HepG2 (cell line): Measurements from ENCODE around the gene PLCG1. TPM values are rescaled to one million over a fixed set of nuclear protein-coding genes. Genes with fewer than 3 reads are reported as not detected.

Experiments used
- EED ChIP-seq: sonication (generic); formaldehyde crosslinking; IDR thresholded peaks from 2 replicates; pipeline ENCODE4 v1.5.0; 2020; ENCODE audit warnings: mild to moderate bottlenecking, missing genetic modification reagents
- HCFC1 ChIP-seq: fragments of 150-350 bp; IDR thresholded peaks from 2 replicates; pipeline ENCODE4 v1.6.1; 2014; ENCODE audit warnings: low read depth, low read length
- ZNF574 ChIP-seq: sonication (generic); formaldehyde crosslinking; IDR thresholded peaks from 2 replicates; pipeline ENCODE4 v1.4.0; 2020; ENCODE audit warnings: missing genetic modification reagents
- polyA plus RNA-seq, 8 experiments: library from polyadenylated mRNA; depleted of rRNA in 3 of 8; stranded (reverse) in 7 of 8; unstranded in 1 of 8; fragments of >200 nt; fragmentation: Illumina TruSeq in 4 of 8; extraction: Trizol in 4 of 8; gene quantifications; 2 replicates each; pipeline versions ENCODE4 v1.2.1 to v1.2.3, GENCODE V29; 2011 to 2016; ENCODE audit warnings: low read depth in 4 of 8, missing spikeins in 1 of 8, mixed read lengths in 1 of 8; ENCODE audit not compliant: insufficient read depth in 1 of 8
- total RNA-seq, 5 experiments: library from RNA; depleted of rRNA; stranded (reverse); fragments of >200 nt; fragmentation: Illumina TruSeq; extraction: Trizol; gene quantifications; 2 replicates each; pipeline ENCODE4 v1.2.3, GENCODE V29; 2016; ENCODE audit warnings: low read depth in 1 of 5
- TF ChIP-seq, protein P1 (sequence below): sonication (generic); formaldehyde crosslinking; IDR thresholded peaks from 2 replicates; pipeline ENCODE4; 2020; ENCODE audit warnings: missing genetic modification reagents, mild to moderate bottlenecking, borderline replicate concordance
- TF ChIP-seq, protein P2 (sequence below): sonication (generic); formaldehyde crosslinking; IDR thresholded peaks from 2 replicates; pipeline ENCODE4 v1.5.0; 2020; ENCODE audit warnings: mild to moderate bottlenecking, missing genetic modification reagents
- TF ChIP-seq, protein P3 (sequence below): sonication (generic); formaldehyde crosslinking; IDR thresholded peaks from 2 replicates; pipeline ENCODE4 v1.4.0; 2020; ENCODE audit warnings: missing genetic modification reagents, mild to moderate bottlenecking, borderline replicate concordance
- TF ChIP-seq, protein P4 (sequence below): sonication (generic); formaldehyde crosslinking; conservative IDR thresholded peaks from 2 replicates; pipeline ENCODE4 v1.5.0; 2020; ENCODE audit warnings: missing genetic modification reagents

PLCG1 gene
- total and polyA plus RNA-seq, 2 of the 13 experiments (the other 11 are each of a cell fraction or from before 2014, with no cell fraction given): 85.3 to 158 TPM

GRCh38 chr20:41123631-41124030 lies 13.7 kb upstream of the PLCG1 start (continued):
- TF ChIP-seq, protein P1, sequence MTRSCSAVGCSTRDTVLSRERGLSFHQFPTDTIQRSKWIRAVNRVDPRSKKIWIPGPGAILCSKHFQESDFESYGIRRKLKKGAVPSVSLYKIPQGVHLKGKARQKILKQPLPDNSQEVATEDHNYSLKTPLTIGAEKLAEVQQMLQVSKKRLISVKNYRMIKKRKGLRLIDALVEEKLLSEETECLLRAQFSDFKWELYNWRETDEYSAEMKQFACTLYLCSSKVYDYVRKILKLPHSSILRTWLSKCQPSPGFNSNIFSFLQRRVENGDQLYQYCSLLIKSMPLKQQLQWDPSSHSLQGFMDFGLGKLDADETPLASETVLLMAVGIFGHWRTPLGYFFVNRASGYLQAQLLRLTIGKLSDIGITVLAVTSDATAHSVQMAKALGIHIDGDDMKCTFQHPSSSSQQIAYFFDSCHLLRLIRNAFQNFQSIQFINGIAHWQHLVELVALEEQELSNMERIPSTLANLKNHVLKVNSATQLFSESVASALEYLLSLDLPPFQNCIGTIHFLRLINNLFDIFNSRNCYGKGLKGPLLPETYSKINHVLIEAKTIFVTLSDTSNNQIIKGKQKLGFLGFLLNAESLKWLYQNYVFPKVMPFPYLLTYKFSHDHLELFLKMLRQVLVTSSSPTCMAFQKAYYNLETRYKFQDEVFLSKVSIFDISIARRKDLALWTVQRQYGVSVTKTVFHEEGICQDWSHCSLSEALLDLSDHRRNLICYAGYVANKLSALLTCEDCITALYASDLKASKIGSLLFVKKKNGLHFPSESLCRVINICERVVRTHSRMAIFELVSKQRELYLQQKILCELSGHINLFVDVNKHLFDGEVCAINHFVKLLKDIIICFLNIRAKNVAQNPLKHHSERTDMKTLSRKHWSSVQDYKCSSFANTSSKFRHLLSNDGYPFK: no peak
- TF ChIP-seq EED (CRISPR knock-in tag) (no peak), HCFC1 (no peak), ZNF574 (CRISPR knock-in tag) (no peak)
- TF ChIP-seq, protein P2, sequence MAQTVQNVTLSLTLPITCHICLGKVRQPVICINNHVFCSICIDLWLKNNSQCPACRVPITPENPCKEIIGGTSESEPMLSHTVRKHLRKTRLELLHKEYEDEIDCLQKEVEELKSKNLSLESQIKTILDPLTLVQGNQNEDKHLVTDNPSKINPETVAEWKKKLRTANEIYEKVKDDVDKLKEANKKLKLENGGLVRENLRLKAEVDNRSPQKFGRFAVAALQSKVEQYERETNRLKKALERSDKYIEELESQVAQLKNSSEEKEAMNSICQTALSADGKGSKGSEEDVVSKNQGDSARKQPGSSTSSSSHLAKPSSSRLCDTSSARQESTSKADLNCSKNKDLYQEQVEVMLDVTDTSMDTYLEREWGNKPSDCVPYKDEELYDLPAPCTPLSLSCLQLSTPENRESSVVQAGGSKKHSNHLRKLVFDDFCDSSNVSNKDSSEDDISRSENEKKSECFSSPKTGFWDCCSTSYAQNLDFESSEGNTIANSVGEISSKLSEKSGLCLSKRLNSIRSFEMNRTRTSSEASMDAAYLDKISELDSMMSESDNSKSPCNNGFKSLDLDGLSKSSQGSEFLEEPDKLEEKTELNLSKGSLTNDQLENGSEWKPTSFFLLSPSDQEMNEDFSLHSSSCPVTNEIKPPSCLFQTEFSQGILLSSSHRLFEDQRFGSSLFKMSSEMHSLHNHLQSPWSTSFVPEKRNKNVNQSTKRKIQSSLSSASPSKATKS (CRISPR knock-in tag): no peak
- TF ChIP-seq, protein P3, sequence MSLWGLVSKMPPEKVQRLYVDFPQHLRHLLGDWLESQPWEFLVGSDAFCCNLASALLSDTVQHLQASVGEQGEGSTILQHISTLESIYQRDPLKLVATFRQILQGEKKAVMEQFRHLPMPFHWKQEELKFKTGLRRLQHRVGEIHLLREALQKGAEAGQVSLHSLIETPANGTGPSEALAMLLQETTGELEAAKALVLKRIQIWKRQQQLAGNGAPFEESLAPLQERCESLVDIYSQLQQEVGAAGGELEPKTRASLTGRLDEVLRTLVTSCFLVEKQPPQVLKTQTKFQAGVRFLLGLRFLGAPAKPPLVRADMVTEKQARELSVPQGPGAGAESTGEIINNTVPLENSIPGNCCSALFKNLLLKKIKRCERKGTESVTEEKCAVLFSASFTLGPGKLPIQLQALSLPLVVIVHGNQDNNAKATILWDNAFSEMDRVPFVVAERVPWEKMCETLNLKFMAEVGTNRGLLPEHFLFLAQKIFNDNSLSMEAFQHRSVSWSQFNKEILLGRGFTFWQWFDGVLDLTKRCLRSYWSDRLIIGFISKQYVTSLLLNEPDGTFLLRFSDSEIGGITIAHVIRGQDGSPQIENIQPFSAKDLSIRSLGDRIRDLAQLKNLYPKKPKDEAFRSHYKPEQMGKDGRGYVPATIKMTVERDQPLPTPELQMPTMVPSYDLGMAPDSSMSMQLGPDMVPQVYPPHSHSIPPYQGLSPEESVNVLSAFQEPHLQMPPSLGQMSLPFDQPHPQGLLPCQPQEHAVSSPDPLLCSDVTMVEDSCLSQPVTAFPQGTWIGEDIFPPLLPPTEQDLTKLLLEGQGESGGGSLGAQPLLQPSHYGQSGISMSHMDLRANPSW (CRISPR knock-in tag): no peak
- TF ChIP-seq, protein P4, sequence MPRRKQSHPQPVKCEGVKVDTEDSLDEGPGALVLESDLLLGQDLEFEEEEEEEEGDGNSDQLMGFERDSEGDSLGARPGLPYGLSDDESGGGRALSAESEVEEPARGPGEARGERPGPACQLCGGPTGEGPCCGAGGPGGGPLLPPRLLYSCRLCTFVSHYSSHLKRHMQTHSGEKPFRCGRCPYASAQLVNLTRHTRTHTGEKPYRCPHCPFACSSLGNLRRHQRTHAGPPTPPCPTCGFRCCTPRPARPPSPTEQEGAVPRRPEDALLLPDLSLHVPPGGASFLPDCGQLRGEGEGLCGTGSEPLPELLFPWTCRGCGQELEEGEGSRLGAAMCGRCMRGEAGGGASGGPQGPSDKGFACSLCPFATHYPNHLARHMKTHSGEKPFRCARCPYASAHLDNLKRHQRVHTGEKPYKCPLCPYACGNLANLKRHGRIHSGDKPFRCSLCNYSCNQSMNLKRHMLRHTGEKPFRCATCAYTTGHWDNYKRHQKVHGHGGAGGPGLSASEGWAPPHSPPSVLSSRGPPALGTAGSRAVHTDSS (CRISPR knock-in tag): no peak
